SH-SY5Y (cell line): Measurements from ENCODE around the gene DOCK2.

ENCODE experiments used
- GATA2 ChIP-seq: IDR thresholded peaks from 2 replicates; pipeline ENCODE4 v1.6.1; 2011; ENCODE audit warnings: mild to moderate bottlenecking, low read depth, low read length
- GATA3 ChIP-seq: IDR thresholded peaks from 2 replicates; pipeline ENCODE4 v1.6.1; 2011; ENCODE audit warnings: low read depth, mild to moderate bottlenecking, low read length, moderate library complexity

GRCh38 chr5:169753795-169754194 is 116.7 kb downstream of the DOCK2 start:
- TF ChIP-seq GATA2 (no peak), GATA3 (no peak)
